Measurements from ENCODE around the gene FGF11.

Gene FGF11

DNA sequence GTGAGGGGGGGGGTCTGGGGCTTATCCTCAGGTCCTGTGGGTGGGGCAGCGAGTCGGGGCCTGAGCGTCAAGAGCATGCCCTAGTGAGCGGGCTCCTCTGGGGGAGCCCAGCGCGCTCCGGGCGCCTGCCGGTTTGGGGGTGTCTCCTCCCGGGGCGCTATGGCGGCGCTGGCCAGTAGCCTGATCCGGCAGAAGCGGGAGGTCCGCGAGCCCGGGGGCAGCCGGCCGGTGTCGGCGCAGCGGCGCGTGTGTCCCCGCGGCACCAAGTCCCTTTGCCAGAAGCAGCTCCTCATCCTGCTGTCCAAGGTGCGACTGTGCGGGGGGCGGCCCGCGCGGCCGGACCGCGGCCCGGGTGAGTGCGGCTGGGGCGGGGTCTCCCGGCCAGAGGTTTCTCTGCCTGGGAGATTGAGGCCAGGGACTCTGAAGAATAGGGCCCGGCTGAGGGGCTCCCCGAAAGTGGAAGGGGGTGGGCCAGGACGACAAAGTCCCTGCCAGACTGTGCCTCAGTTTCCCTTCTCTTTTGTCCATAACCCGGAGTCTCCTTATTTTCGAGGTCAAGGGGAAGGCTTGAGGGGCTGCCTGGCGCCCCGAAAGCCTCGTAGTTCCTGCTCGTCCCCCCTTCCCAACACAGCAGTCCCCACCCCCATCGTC is at the start of gene FGF11:
TSS of gene FGF11 (plus strand) at position 51 of the 651 bp plus-strand sequence. CDS start at position 160, 109 bp downstream.
- no peak for DNase-seq (ENCODE audit: extremely low spot score)
- no peak for TF ChIP-seq CTCF (IDR thresholded peaks at IDR 0.05; ENCODE audit: control extremely low read depth, extremely low read depth, low read depth, missing control alignments)
- ChIA-PET POLR2A (interaction anchor here (0.9 to 2.1 kb wide), 3 partner anchors 9 to 45 kb away, joined by 4 to 12 read pairs (median 7); partner anchors contain the start of gene POLR2A), CTCF (interaction anchor here (1.2 to 4.5 kb wide), 5 partner anchors 13 to 121 kb away, joined by 3 to 20 read pairs (median 7); partner anchors contain the start of genes SENP3 and SPEM2)

- CTCF ChIA-PET, result interaction anchor here (1.8 kb wide), 1 partner anchor 171 kb away, joined by 6 read pairs; no protein-coding TSS in a partner anchor
- no peak for TF ChIP-seq CTCF (IDR thresholded peaks at IDR 0.05; ENCODE audit: control extremely low read depth, extremely low read depth, low read depth, missing control alignments)
- POLR2A ChIA-PET, result no interaction called here
- no peak for DNase-seq (ENCODE audit: extremely low spot score)
Measured at GRCh38 chr17:7389924-7390910, 49.1 kb upstream of the FGF11 start.

DNA sequence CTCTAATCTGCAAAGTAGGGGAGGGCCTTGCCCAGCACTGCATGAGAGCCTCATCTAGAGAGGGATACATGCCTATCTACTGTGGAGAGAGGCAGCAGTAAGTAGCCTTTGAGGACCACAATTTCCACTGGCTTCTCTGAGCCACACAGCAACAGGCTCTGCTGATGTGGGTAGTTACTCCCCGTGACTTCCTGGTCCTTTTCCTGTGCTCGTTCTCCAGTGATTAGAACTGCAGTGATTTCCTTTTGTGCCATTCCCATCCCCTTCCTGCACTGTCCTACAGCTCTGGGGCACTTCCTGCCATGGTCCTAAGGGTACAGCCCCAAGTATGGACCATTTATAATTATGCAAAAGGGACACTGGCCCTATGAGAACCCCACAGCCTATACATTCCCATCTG is 48.0 kb upstream of the FGF11 start:
- no peak for TF ChIP-seq CTCF (IDR thresholded peaks at IDR 0.05; ENCODE audit: control extremely low read depth, extremely low read depth, low read depth, missing control alignments)
- DNase-seq (ENCODE audit: extremely low spot score), result no peak
- POLR2A ChIA-PET, result no interaction called here
- CTCF ChIA-PET, result interaction anchor here (1.6 kb wide), 1 partner anchor 35 kb away, joined by 8 read pairs; the partner anchor contains the start of gene TMEM95

DNA sequence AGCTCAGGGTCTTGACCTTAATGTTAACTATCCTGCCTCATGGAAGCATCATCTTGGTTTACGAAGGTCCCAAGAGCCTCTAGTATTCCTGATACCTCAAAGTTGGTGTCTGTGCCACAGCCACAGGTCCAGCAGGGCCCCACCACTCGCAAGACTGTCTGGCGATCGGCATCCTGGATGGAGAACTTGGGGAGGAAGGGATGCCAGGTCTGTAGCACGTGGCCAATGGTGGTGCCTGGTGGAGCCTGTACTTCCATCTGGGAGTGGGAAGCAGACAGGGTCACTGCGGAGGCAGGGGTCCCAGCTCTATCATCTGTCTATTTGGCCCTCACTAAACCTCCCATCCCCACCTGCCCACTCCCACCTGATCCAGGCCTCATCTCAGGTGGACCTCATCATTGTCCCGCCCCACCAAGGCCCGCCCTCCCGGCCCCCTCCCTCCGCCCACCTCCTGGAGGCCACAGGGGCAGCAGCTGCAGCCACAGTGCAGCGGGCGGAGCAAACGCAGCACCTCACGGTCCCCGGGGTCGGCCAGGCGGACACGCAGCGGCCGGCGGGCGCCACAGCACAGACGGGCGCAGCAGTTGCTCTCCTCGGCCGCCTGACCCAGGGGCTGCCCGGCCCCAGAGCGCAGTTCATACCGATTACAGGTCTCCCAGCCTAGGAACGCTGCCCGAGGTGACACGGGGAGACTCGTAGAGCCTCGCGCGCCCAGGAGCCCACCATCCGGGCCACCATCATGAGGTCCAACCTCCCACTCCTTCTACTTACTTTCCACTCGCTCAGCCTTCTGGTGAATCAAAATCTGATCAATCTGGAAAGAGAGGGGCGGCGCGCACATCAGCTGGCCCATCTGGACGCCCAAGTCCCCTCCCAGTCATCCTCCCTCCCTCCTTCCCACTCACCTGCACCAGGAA is 46.4 kb upstream of the FGF11 start:
- CTCF ChIA-PET, result interaction anchor here (1.6 kb wide), 2 partner anchors 37 kb away, joined by 5 to 8 read pairs; partner anchors contain the start of gene TMEM95
- POLR2A ChIA-PET, result no interaction called here
- no peak for DNase-seq (ENCODE audit: extremely low spot score)
- TF ChIP-seq CTCF (IDR thresholded peaks at IDR 0.05; ENCODE audit: control extremely low read depth, extremely low read depth, low read depth, missing control alignments), result no peak

DNA sequence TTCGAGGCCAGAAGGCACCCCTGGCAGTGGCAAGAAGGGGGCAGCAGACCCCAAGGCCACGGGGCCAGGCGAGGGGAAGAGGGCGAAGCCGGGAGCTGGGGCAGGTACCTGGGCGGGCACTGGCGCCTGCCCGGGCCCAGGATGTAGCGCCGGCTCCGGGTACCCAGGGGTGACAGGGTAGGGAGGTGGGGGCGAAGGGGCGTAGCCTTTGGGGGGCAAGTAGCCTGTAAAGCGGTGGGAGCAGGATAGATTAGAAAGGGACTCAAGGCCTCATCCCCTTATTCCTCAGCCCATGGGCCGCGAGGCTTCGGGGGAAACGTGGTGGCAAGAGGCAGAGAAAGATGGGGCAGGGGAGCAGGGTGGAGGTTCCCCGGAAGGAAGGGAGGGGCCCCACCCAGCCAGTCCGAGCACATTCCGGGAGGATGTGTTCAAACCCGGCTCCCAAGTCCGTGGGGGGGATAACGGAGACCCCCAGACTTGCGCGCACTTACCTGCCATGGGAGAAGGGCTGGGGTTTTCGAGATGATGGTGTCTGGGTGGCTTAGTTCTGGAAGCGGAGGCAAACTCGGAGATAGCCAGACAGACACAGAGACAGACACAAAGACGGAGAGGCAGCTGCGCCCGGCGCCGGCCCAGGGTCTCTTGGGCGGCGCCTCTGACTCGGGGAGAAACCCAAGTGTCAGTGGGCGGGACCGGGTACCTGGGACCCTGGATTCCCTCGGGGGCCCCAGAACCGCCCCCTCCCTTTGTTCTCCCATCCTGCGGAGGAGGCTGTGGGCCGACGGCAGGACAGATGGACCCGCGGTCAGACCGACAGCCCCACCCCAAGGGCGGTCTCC is 45.5 kb upstream of the FGF11 start:
- POLR2A ChIA-PET, result interaction anchor here (1.0 kb wide), 1 partner anchor 10 kb away, joined by 10 read pairs; the partner anchor contains the start of gene TMEM256
- peak; percentile 80 for DNase-seq (ENCODE audit: extremely low spot score)
- CTCF ChIA-PET, result interaction anchor here (1.3 to 1.9 kb wide), 3 partner anchors 9 to 38 kb away, joined by 3 to 5 read pairs (median 4); partner anchors contain the start of genes TMEM256 and TMEM95
- peak; percentile 19 for TF ChIP-seq CTCF (IDR thresholded peaks at IDR 0.05; ENCODE audit: control extremely low read depth, extremely low read depth, low read depth, missing control alignments)

Data from GM10248 (cell line).